ENCODE results near the gene U2AF2. TPM values are rescaled to one million over a fixed set of nuclear protein-coding genes. Genes with fewer than 3 reads are reported as not detected.

U2AF2 gene
- polyA plus RNA-seq, 1 donor (not counting 4 experiments of a cell fraction or from before 2014, with no cell fraction given) = 109 TPM

GRCh38 chr19:55692681-55693081 lies 37.8 kb downstream of the U2AF2 start:
- Histone ChIP-seq H3K4me2 (ENCODE audit: control insufficient read depth, extremely low read depth, insufficient read depth, low read depth, low read length) (no peak overlapping the region), H3K79me2 (ENCODE audit: control insufficient read depth, insufficient read depth, low read length) (peaks cover 4% of the 10 kb centered on the region), H3K4me3 (ENCODE audit: control insufficient read depth in 2 of 3, extremely low read depth in 1 of 3, insufficient read depth in 2 of 3, low read depth in 1 of 3, low read length in 3 of 3) (no peak overlapping the region), H2AFZ (ENCODE audit: control insufficient read depth, low read length) (no peak overlapping the region), H4K20me1 (ENCODE audit: control insufficient read depth, extremely low read depth, insufficient read depth, low read length) (no peaks in the 10 kb centered on the region), H3K9me1 (ENCODE audit: control insufficient read depth, extremely low read depth, insufficient read depth, low read length) (no peaks in the 10 kb centered on the region), H3K27me3 (ENCODE audit: control insufficient read depth, extremely low read depth, insufficient read depth, low read length) (no peaks in the 10 kb centered on the region), H3K36me3 (ENCODE audit: control insufficient read depth in 2 of 2, extremely low read depth in 1 of 2, insufficient read depth in 2 of 2, low read length in 2 of 2) (peaks cover 10 to 37% of the 10 kb centered on the region in 2 experiments), H3K9me3 (ENCODE audit: control insufficient read depth, low read depth, low read length) (no peaks in the 10 kb centered on the region), H3K9ac (ENCODE audit: control insufficient read depth, extremely low read depth, insufficient read depth, low read length) (no peak overlapping the region), H3K27ac (ENCODE audit: control insufficient read depth, insufficient read depth, low read length) (no peak overlapping the region), H3K4me1 (ENCODE audit: control insufficient read depth, extremely low read depth, insufficient read depth, low read length) (no peaks in the 10 kb centered on the region)
- FAIRE-seq (no peak), DNase-seq (ENCODE audit: low read depth, low spot score) (no peak)
- dilution Hi-C loops (cut with MboI; ENCODE audit: extremely low pct_ligation_motif_present, low sequenced_read_pairs) = no loop called here
- TF ChIP-seq CTCF (optimal IDR thresholded peaks at IDR 0.05 in 1 of 3, IDR thresholded peaks at IDR 0.05 in 1 of 3, conservative IDR thresholded peaks at IDR 0.05 in 1 of 3; ENCODE audit: extremely low read depth in 1 of 3, insufficient read depth in 2 of 3, low read length in 3 of 3) (no peak), EZH2 (IDR thresholded peaks at IDR 0.05; ENCODE audit: low read length) (no peak)

- Histone ChIP-seq H3K4me2 (ENCODE audit: control insufficient read depth, extremely low read depth, insufficient read depth, low read depth, low read length) (no peak overlapping the region), H3K4me3 (ENCODE audit: control insufficient read depth in 2 of 3, extremely low read depth in 1 of 3, insufficient read depth in 2 of 3, low read depth in 1 of 3, low read length in 3 of 3) (no peak overlapping the region), H3K79me2 (ENCODE audit: control insufficient read depth, insufficient read depth, low read length) (no peaks in the 10 kb centered on the region), H3K27ac (ENCODE audit: control insufficient read depth, insufficient read depth, low read length) (no peak overlapping the region), H3K9me3 (ENCODE audit: control insufficient read depth, low read depth, low read length) (no peaks in the 10 kb centered on the region), H4K20me1 (ENCODE audit: control insufficient read depth, extremely low read depth, insufficient read depth, low read length) (no peaks in the 10 kb centered on the region), H3K4me1 (ENCODE audit: control insufficient read depth, extremely low read depth, insufficient read depth, low read length) (no peaks in the 10 kb centered on the region), H3K27me3 (ENCODE audit: control insufficient read depth, extremely low read depth, insufficient read depth, low read length) (no peaks in the 10 kb centered on the region), H3K36me3 (ENCODE audit: control insufficient read depth in 2 of 2, extremely low read depth in 1 of 2, insufficient read depth in 2 of 2, low read length in 2 of 2) (peaks cover 10 to 40% of the 10 kb centered on the region in 2 experiments), H3K9ac (ENCODE audit: control insufficient read depth, extremely low read depth, insufficient read depth, low read length) (no peak overlapping the region), H3K9me1 (ENCODE audit: control insufficient read depth, extremely low read depth, insufficient read depth, low read length) (no peaks in the 10 kb centered on the region), H2AFZ (ENCODE audit: control insufficient read depth, low read length) (no peak overlapping the region)
- TF ChIP-seq CTCF (optimal IDR thresholded peaks at IDR 0.05 in 1 of 3, IDR thresholded peaks at IDR 0.05 in 1 of 3, conservative IDR thresholded peaks at IDR 0.05 in 1 of 3; ENCODE audit: extremely low read depth in 1 of 3, insufficient read depth in 2 of 3, low read length in 3 of 3) (no peak), EZH2 (IDR thresholded peaks at IDR 0.05; ENCODE audit: low read length) (no peak)
- DNase-seq (ENCODE audit: low read depth, low spot score) (no peak), FAIRE-seq (no peak)
- dilution Hi-C loops (cut with MboI; ENCODE audit: extremely low pct_ligation_motif_present, low sequenced_read_pairs) = no loop called here
Measured at GRCh38 chr19:55693336-55693974, 38.6 kb downstream of the U2AF2 start.

All from keratinocyte (primary cell).